Effector memory CD8-positive, alpha-beta T cell (primary cell): ENCODE data around the gene STX3.
"Not testable (repeated sequence)": the region's sequence is repeated elsewhere in the genome, so short reads cannot be mapped to it uniquely, and the experiment has no call there.

ENCODE experiments used
- ATAC-seq: fragments of 150-1000 bp; cut with Tn5 transposase; replicated peaks from 2 replicates; pipeline ENCODE4 v1.10.0; 2021; ENCODE audit warnings: mild to moderate bottlenecking, moderate library complexity
- DNase-seq, 3 experiments: peaks; one replicate each; pipeline ENCODE4 v3.0.0; 2021
- H3K27ac Mint-ChIP-seq, 2 donors: one replicate each; pipeline ENCODE4 v1.8.0; 2022; ENCODE audit warnings: mild to moderate bottlenecking in 2 of 2, mixed read lengths in 2 of 2, moderate library complexity in 2 of 2
- H3K27me3 Mint-ChIP-seq, 2 donors: one replicate each; pipeline ENCODE4 v1.8.0; 2022; ENCODE audit warnings: mixed read lengths in 2 of 2
- H3K36me3 Mint-ChIP-seq: one replicate; pipeline ENCODE4 v1.8.0; 2022; ENCODE audit warnings: mild to moderate bottlenecking, moderate library complexity, mixed read lengths; ENCODE audit not compliant: insufficient read depth
- H3K4me1 Mint-ChIP-seq, 2 donors: one replicate each; pipeline ENCODE4 v1.8.0; 2022; ENCODE audit warnings: low read depth in 2 of 2, mixed read lengths in 2 of 2
- H3K4me3 Mint-ChIP-seq, 2 donors: one replicate each; pipeline ENCODE4 v1.8.0; 2022; ENCODE audit warnings: mild to moderate bottlenecking in 2 of 2, mixed read lengths in 2 of 2, moderate library complexity in 2 of 2
- H3K9me3 Mint-ChIP-seq, 2 donors: one replicate each; pipeline ENCODE4 v1.8.0; 2022; ENCODE audit warnings: mixed read lengths in 2 of 2

Gene STX3

GRCh38 chr11:59845399-59845798 lies 90.2 kb downstream of the STX3 start, which contains the start of gene CBLIF:
TSS of gene CBLIF (minus strand) at chr11:59845499. CDS start at chr11:59845453, 46 bp downstream.
- DNase-seq: no peak
- Mint-ChIP-seq H3K36me3 (no peaks in the 10 kb centered on the region), H3K4me1 (no peaks in the 10 kb centered on the region), H3K27ac (no peak within 1 kb of the TSS), H3K9me3 (no peaks in the 10 kb centered on the region), H3K4me3 (no peak within 1 kb of the TSS), H3K27me3 (peaks cover 5 to 29% of the 10 kb centered on the region in 2 donors)
- no peak for ATAC-seq

GRCh38 chr11:59846556-59846955 lies 91.4 kb downstream of the STX3 start:
- no peaks in the 10 kb centered on the region for H3K4me1 Mint-ChIP-seq
- H3K9me3 Mint-ChIP-seq: no peaks in the 10 kb centered on the region
- no peaks in the 10 kb centered on the region for H3K36me3 Mint-ChIP-seq
- DNase-seq (no peak), ATAC-seq (no peak)
- H3K4me3 Mint-ChIP-seq: no peak overlapping the region
- no peak overlapping the region for H3K27ac Mint-ChIP-seq
- H3K27me3 Mint-ChIP-seq: peaks cover 10 to 29% of the 10 kb centered on the region in 2 donors

- ATAC-seq (no peak), DNase-seq (no peak)
- Mint-ChIP-seq H3K36me3 (no peaks in the 10 kb centered on the region), H3K9me3 (no peaks in the 10 kb centered on the region), H3K4me1 (no peaks in the 10 kb centered on the region), H3K27me3 (peaks cover 10 to 29% of the 10 kb centered on the region in 2 donors), H3K27ac (no peak overlapping the region), H3K4me3 (no peak overlapping the region)
Measured at GRCh38 chr11:59847626-59848025, 92.5 kb downstream of the STX3 start.

- not testable (repeated sequence) for H3K27ac Mint-ChIP-seq, ATAC-seq, H3K4me3 Mint-ChIP-seq, H3K9me3 Mint-ChIP-seq, H3K4me1 Mint-ChIP-seq, DNase-seq, H3K36me3 Mint-ChIP-seq
- H3K27me3 Mint-ChIP-seq: peaks cover 9 to 26% of the 10 kb centered on the region in 2 donors
Measured at GRCh38 chr11:59848439-59848838, 93.3 kb downstream of the STX3 start.

- Mint-ChIP-seq H3K27me3 (peaks cover 10 to 19% of the 10 kb centered on the region in 2 donors), H3K27ac (no peak overlapping the region), H3K36me3 (no peaks in the 10 kb centered on the region), H3K4me1 (no peaks in the 10 kb centered on the region), H3K4me3 (no peak overlapping the region), H3K9me3 (no peaks in the 10 kb centered on the region)
- ATAC-seq (no peak), DNase-seq (no peak)
Measured at GRCh38 chr11:59849129-59849528, 94.0 kb downstream of the STX3 start.

DNA sequence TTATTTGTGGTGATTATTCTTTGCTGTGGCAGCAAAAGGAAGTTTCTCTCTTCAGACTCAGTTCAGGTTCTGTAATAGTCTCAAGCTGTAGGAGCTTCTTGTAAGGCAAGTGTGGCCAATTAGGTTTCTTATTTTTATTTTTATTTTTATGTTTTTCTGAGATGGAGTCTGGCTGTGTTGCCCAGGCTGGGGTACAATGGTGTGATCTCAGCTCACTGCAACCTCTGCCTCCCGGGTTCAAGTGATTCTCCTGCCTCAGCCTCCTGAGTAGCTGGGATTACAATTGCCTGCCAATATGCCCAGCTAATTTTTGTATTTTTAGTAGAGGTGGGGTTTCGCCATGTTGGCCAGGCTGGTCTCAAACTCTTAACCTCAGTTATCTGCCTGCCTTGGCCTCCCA lies 94.4 kb downstream of the STX3 start:
- peaks cover 10 to 17% of the 10 kb centered on the region in 2 donors for H3K27me3 Mint-ChIP-seq
- not testable (repeated sequence) for ATAC-seq, DNase-seq, H3K36me3 Mint-ChIP-seq, H3K4me3 Mint-ChIP-seq, H3K9me3 Mint-ChIP-seq, H3K27ac Mint-ChIP-seq, H3K4me1 Mint-ChIP-seq

DNA sequence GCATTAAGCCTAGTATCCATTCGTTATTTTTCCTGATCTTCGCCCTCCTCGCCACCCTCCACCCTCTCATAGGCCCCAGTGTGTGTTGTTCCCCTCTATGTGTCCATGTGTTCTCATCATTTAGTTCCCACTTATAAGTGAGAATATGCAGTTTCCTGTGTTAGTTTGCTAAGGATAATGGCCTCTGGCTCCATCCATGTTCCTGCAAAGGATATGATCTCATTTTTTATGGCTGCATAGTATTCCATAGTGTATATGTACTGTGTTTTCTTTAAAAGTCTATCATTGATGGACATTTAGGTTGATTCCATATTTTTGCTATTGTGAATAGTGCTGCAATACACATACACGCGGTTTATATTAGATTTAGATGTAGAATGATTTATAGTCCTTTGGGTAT lies 96.2 kb downstream of the STX3 start:
- not testable (repeated sequence) for H3K36me3 Mint-ChIP-seq, H3K9me3 Mint-ChIP-seq, H3K4me1 Mint-ChIP-seq, H3K4me3 Mint-ChIP-seq, ATAC-seq, DNase-seq, H3K27ac Mint-ChIP-seq
- peaks cover 10% of the 10 kb centered on the region in 2 donors for H3K27me3 Mint-ChIP-seq

- ATAC-seq: no peak
- Mint-ChIP-seq H3K4me1 (peaks cover 11 to 15% of the 10 kb centered on the region in 2 donors), H3K9me3 (no peaks in the 10 kb centered on the region), H3K36me3 (no peaks in the 10 kb centered on the region), H3K27ac (no peak overlapping the region), H3K4me3 (no peak overlapping the region), H3K27me3 (peaks cover 0 to 10% of the 10 kb centered on the region in 2 donors)
- DNase-seq: no peak
Measured at GRCh38 chr11:59854871-59855270, 99.7 kb downstream of the STX3 start.
